Fibroblast of the aortic adventitia (primary cell): Measurements from ENCODE around the gene SRSF3. TPM values are rescaled to one million over a fixed set of nuclear protein-coding genes. Genes with fewer than 3 reads are reported as not detected.
A peak's percentile ranks its signal among the peaks of the same experiment; 100 is the strongest.
"Not testable (repeated sequence)": the region's sequence is repeated elsewhere in the genome, so short reads cannot be mapped to it uniquely, and the experiment has no call there.

Experiments
- DNase-seq: peaks from one replicate; pipeline ENCODE4 v3.0.0-alpha.2; 2010; ENCODE audit warnings: low read depth
- H3K4me3 ChIP-seq: 2 replicates; pipeline ENCODE4 v1.5.1; 2011; ENCODE audit warnings: low read depth, mild to moderate bottlenecking, control low read depth, low read length, moderate library complexity
- total RNA-seq: library from RNA; depleted of rRNA; stranded (reverse); fragments of >200 nt; gene quantifications from 2 replicates; pipeline ENCODE4 v1.2.3, GENCODE V29; 2012; ENCODE audit warnings: low replicate concordance
- TF ChIP-seq, protein P1 (sequence below): IDR thresholded peaks from 2 replicates; pipeline ENCODE4 v1.5.1; 2011; ENCODE audit warnings: mild to moderate bottlenecking, low read length, control low read depth, inconsistent platforms; ENCODE audit not compliant: insufficient read depth

The SRSF3 gene
- total RNA-seq, 1 donor, result 181 TPM

DNA sequence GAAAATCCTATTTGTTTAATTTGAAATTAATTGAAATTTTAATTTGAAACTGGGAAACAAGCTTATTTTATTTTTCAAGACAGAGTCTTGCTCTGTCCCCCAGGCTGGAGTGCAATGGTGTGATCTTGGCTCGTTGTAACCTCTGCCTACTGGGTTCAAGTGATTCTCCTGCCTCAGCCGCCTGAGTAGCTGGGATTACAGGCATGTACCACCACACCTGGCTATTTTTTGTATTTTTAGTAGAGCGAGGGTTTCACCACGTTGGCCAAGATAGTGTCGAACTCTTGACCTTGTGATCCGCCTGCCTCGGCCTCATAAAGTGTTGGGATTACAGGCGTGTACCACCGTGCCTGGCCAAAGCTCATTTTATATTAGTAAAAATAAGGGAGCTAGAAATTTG, 4.2 kb downstream of the SRSF3 start:
- peak overlapping the region; percentile 95 for H3K4me3 ChIP-seq
- TF ChIP-seq, protein P1, sequence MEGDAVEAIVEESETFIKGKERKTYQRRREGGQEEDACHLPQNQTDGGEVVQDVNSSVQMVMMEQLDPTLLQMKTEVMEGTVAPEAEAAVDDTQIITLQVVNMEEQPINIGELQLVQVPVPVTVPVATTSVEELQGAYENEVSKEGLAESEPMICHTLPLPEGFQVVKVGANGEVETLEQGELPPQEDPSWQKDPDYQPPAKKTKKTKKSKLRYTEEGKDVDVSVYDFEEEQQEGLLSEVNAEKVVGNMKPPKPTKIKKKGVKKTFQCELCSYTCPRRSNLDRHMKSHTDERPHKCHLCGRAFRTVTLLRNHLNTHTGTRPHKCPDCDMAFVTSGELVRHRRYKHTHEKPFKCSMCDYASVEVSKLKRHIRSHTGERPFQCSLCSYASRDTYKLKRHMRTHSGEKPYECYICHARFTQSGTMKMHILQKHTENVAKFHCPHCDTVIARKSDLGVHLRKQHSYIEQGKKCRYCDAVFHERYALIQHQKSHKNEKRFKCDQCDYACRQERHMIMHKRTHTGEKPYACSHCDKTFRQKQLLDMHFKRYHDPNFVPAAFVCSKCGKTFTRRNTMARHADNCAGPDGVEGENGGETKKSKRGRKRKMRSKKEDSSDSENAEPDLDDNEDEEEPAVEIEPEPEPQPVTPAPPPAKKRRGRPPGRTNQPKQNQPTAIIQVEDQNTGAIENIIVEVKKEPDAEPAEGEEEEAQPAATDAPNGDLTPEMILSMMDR, result no peak
- DNase-seq, result no peak

DNA sequence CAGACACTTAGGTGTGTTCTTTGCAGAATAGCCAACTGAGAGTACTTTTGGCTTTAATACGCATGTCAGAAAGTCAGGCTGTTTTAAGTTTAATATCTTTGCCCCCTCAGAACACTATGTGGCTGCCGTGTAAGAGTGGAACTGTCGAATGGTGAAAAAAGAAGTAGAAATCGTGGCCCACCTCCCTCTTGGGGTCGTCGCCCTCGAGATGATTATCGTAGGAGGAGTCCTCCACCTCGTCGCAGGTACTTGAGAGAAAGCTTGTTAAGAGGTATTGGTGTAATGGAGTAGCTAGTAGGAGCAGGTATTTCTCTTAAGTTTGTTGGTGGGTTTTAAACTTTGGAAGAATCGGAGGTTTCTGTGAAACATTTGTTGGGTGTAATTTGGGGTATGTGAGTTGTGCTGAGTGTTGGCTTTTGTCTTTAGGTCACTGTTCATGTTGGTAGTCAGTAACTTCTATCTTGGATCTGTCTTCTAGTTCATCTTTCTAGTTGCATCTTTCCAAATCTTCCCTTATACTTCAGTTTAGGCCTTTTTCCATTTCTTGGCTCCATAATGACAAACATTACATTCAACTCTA, 4.7 kb downstream of the SRSF3 start:
- peak overlapping the region; percentile 95 for H3K4me3 ChIP-seq
- TF ChIP-seq, protein P1, result no peak
- no peak for DNase-seq

DNA sequence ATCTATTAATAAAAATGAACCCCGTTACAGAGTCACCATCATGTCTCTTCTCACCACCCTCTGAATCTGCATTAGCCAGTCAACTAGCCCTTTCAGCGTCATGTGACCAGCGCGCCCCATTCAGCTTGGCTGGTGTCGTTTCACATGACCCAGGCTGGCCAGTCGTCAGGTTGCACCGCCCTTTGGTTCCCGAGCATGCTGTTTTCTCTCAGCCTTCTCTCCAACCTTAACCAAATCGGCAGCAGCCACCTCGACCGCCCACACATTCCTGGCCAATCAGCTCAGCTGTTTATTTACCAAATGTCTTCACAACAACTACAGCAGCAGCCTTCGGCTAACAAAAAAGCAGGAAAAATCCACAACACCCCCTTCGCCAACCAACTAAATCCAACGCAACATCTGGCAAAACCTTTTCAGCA, 5.6 kb downstream of the SRSF3 start:
- H3K4me3 ChIP-seq, result peak overlapping the region; percentile 47
- peak; percentile 37 for DNase-seq
- TF ChIP-seq, protein P1, result no peak

DNA sequence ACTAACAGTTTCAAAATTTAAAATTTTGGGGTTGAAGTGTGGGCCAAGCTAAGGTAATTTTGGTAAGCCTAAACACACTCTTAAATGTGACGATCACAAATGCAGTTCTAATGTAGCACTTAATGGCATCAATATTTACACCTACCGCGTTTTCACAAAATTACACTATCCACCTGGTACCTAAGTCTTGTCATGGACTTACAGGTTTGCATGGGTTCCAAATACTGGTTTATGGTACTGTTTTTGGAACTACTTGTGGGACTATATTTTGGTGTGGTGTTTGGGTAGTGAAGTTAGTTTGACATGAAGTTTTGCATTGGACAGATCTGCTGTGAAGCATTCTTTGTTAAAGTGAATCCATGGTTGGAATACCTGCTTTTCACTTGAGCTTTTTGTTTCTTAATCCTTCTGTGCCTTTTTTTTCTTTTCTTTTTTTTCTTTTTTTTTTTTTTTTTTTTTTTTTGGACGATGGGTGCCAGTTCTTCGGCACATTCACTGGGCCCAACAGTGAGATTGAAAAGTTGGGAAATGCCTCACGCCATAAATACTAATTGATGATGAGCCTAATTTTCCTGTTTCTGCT, 6.5 kb downstream of the SRSF3 start:
- TF ChIP-seq, protein P1, result no peak
- H3K4me3 ChIP-seq, result peak overlapping the region; percentile 34
- peak; percentile 8 for DNase-seq

DNA sequence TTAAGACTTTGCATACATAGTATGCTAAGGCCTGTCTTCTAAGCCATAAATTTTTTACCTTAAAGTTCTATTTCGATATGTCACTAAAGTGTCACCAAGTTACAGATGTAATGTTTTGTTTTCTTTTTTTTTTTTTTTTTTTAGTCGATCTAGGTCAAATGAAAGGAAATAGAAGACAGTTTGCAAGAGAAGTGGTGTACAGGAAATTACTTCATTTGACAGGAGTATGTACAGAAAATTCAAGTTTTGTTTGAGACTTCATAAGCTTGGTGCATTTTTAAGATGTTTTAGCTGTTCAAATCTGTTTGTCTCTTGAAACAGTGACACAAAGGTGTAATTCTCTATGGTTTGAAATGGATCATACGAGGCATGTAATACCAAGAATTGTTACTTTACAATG, 7.7 kb downstream of the SRSF3 start:
- not testable (repeated sequence) for DNase-seq, H3K4me3 ChIP-seq

DNA sequence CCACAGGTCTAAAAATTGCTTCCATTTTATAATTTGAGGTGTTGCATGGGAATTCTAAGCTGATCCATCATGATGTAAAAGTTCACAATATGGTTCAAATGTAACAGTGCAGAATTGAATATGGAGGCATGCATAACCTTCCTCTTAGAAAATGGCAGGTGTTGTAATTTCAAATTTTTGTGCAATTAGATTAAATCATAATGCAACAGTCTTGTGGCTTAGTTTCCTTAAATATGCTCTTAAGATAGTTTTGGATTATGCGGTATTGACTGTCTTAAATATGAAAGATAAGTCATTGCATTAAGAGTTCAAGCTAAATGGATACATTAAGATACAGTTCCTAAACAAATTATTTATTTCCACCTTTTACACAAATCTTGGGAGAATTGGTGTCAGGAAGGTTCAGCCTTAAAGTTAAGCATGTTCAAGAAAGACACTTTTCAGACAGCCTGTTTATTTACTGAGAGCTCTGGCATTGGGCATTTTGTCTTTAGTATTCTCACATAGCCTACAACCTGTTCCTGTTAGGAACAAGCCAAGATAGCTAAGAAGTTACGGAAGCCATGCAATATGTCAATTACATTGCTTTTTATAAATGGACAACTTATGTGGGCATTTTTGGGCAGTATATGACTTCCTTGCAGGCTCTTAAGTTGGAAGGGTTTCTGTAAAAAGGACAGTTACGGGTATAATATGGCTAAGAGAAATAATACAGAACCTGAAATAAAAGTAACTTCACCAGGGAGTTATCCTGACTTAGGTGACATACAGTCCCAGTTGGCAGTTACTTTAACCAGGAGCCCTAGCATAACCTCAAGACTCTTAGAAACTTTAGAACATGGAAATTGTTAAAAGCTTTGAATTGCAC, 9.3 kb downstream of the SRSF3 start:
- no peak overlapping the region for H3K4me3 ChIP-seq
- TF ChIP-seq, protein P1, result no peak
- DNase-seq, result peak; percentile 11
